ENCODE results near the gene LPP. TPM values are rescaled to one million over a fixed set of nuclear protein-coding genes. Genes with fewer than 3 reads are reported as not detected.

Gene LPP
- total and polyA plus RNA-seq, 2 donors from 2014 or later: 6.7 to 233 TPM

DNA sequence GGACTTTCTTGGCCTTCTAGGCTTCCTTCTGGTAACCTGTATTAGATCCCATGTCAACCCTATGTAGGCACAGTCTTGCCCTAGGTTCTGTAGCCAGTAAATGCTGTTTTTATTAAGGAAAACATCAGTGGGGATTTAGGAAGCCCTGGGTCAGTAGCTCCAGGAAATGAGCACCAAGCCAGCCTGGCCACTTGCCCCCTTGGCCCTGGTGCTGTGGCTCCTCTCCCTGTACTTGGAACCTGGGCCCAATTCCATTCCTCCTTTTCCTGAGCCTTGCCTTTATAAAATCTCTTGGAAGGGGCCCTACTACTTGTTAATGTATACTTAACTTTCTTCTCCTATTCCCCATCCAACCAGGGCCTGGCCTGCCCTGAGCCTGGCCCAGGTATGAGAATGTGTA is 774.0 kb downstream of the LPP start:
- intact Hi-C loops (cut with DNase I): no loop called here
- Histone ChIP-seq H3K4me3 (ENCODE audit: low read length in 3 of 3) (no peak overlapping the region), H3K27me3 (ENCODE audit: control insufficient read depth, insufficient read depth, low read length) (no peaks in the 10 kb centered on the region), H3K9ac (ENCODE audit: low read length in 3 of 3) (no peak overlapping the region), H3K36me3 (ENCODE audit: control insufficient read depth in 2 of 3, insufficient read depth in 3 of 3, low read length in 3 of 3) (no peaks in the 10 kb centered on the region), H3K27ac (ENCODE audit: low read depth in 2 of 2, low read length in 2 of 2) (no peak overlapping the region), H3K4me1 (ENCODE audit: control insufficient read depth in 2 of 3, insufficient read depth in 2 of 3, low read depth in 1 of 3, low read length in 3 of 3) (no peaks in the 10 kb centered on the region), H3K9me3 (ENCODE audit: control insufficient read depth in 2 of 3, insufficient read depth in 1 of 3, low read length in 3 of 3) (no peaks in the 10 kb centered on the region)
- TF ChIP-seq, protein P1, sequence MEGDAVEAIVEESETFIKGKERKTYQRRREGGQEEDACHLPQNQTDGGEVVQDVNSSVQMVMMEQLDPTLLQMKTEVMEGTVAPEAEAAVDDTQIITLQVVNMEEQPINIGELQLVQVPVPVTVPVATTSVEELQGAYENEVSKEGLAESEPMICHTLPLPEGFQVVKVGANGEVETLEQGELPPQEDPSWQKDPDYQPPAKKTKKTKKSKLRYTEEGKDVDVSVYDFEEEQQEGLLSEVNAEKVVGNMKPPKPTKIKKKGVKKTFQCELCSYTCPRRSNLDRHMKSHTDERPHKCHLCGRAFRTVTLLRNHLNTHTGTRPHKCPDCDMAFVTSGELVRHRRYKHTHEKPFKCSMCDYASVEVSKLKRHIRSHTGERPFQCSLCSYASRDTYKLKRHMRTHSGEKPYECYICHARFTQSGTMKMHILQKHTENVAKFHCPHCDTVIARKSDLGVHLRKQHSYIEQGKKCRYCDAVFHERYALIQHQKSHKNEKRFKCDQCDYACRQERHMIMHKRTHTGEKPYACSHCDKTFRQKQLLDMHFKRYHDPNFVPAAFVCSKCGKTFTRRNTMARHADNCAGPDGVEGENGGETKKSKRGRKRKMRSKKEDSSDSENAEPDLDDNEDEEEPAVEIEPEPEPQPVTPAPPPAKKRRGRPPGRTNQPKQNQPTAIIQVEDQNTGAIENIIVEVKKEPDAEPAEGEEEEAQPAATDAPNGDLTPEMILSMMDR (IDR thresholded peaks at IDR 0.05; ENCODE audit: borderline replicate concordance, extremely low read depth, insufficient read depth): no peak
- no peak for FAIRE-seq
- DNase-seq: no peak

DNA sequence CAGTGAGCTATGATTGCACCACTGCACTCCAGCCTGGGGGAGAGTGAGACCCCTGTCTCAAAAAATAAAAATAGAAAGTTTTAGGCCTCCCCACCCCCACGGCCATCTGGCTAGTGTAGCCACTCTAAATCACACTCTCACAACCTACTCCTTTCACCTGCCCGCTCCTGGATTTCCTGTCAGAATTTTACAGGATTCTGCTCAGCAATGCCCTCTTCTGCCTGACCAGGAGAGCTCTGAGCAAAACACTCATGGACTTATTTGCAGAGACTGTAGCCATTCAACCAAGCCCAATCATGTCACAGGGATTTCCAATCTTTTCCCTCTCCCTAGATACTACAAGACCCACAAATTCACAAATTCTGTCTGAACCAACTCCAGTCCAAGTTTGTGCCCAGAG is 775.2 kb downstream of the LPP start:
- no peaks in the 10 kb centered on the region for H3K4me1 ChIP-seq (ENCODE audit: control insufficient read depth in 2 of 3, insufficient read depth in 2 of 3, low read depth in 1 of 3, low read length in 3 of 3)
- TF ChIP-seq, protein P1 (IDR thresholded peaks at IDR 0.05; ENCODE audit: borderline replicate concordance, extremely low read depth, insufficient read depth): peak; percentile 34

GRCh38 chr3:188931036-188931435 is 777.1 kb downstream of the LPP start:
- intact Hi-C loops (cut with DNase I): no loop called here
- H3K4me3 ChIP-seq (ENCODE audit: low read length in 3 of 3): no peak overlapping the region

More for the DNA sequence above, 775.2 kb downstream of the LPP start:
- intact Hi-C loops (cut with DNase I): no loop called here
- Histone ChIP-seq H3K4me3 (ENCODE audit: low read length in 3 of 3) (no peak overlapping the region), H3K9me3 (ENCODE audit: control insufficient read depth in 2 of 3, insufficient read depth in 1 of 3, low read length in 3 of 3) (no peaks in the 10 kb centered on the region), H3K36me3 (ENCODE audit: control insufficient read depth in 2 of 3, insufficient read depth in 3 of 3, low read length in 3 of 3) (no peaks in the 10 kb centered on the region), H3K27ac (ENCODE audit: low read depth in 2 of 2, low read length in 2 of 2) (no peak overlapping the region), H3K27me3 (ENCODE audit: control insufficient read depth, insufficient read depth, low read length) (no peaks in the 10 kb centered on the region), H3K9ac (ENCODE audit: low read length in 3 of 3) (no peak overlapping the region)
- DNase-seq (peak in 4 of 5 donors; percentile 51 to 69 (median 56)), FAIRE-seq (no peak)

More at GRCh38 chr3:188931036-188931435, 777.1 kb downstream of the LPP start:
- H3K27me3 ChIP-seq (ENCODE audit: control insufficient read depth, insufficient read depth, low read length): no peaks in the 10 kb centered on the region
- no peak overlapping the region for H3K27ac ChIP-seq (ENCODE audit: low read depth in 2 of 2, low read length in 2 of 2)
- H3K4me1 ChIP-seq (ENCODE audit: control insufficient read depth in 2 of 3, insufficient read depth in 2 of 3, low read depth in 1 of 3, low read length in 3 of 3): no peaks in the 10 kb centered on the region
- no peaks in the 10 kb centered on the region for H3K9me3 ChIP-seq (ENCODE audit: control insufficient read depth in 2 of 3, insufficient read depth in 1 of 3, low read length in 3 of 3)
- FAIRE-seq (no peak), DNase-seq (no peak)
- no peaks in the 10 kb centered on the region for H3K36me3 ChIP-seq (ENCODE audit: control insufficient read depth in 2 of 3, insufficient read depth in 3 of 3, low read length in 3 of 3)
- no peak overlapping the region for H3K9ac ChIP-seq (ENCODE audit: low read length in 3 of 3)
- TF ChIP-seq, protein P1 (IDR thresholded peaks at IDR 0.05; ENCODE audit: borderline replicate concordance, extremely low read depth, insufficient read depth): no peak

All from kidney (tissue), 14 donors.